Heart left ventricle (tissue), 13 donors: Measurements from ENCODE around the gene MRLN.

Experiments
- CTCF ChIP-seq, 12 donors: fragments of 200-600 bp; sonication (generic) in 4 of 12; IDR thresholded peaks; one replicate each; pipeline versions ENCODE4 v1.5.0 to v1.8.0; 2018 to 2022; ENCODE audit warnings: antibody characterized with exemption in 12 of 12, mild to moderate bottlenecking in 5 of 12
- POLR2A ChIP-seq, 2 donors: fragments of 450-650 bp; IDR thresholded peaks; one replicate each; pipeline ENCODE4 v1.6.1; 2017; ENCODE audit warnings: antibody characterized with exemption in 2 of 2, mild to moderate bottlenecking in 2 of 2, moderate library complexity in 2 of 2
- donor health status: ischemic (EF 13 %, LVEDD 7.1; RV severe dilation, severe dysfunction).
- donor health status: DM: no; HTN: yes; CAD: no.
- donor health status: DM: no; HTN: no; CAD: no.
- donor health status: ischemic (EF 25% LVEDD 6.9; RV normal size, moderate dysfunction).
- donor health status: ischemic (EF 25% LVEDD 5.7; RV mildly dilated, moderate dysfunction).
- donor health status: ischemic (EF 35%, LVEDD 5.7; RV mildly dilated, moderate dysfunction).
- donor health status: nonischemic (EF 11% LVEDD 7.7; RV severe dilation, severe dysfunction).
- donor health status: DM: yes; HTN: yes; CAD: no.
- donor health status: PGD.
- donor health status: ischemic (EF 29% LVEDD 5.4; RV normal size, mild dysfunction).
- donor health status: nonischemic (EF 23%, LVEDD 6.1; RV moderate dilation, normal function).

- TF ChIP-seq CTCF (IDR thresholded peaks at IDR 0.05) (no peak), POLR2A (IDR thresholded peaks at IDR 0.05) (no peak)
These were observed 26.7 kb upstream of the MRLN start for GRCh38 chr10:59779756-59780533.
